Sigmoid colon (tissue), 4 donors: Measurements from ENCODE around the gene NAA80.

Experiments
- EP300 ChIP-seq, 4 donors: sonication (generic); formaldehyde crosslinking; IDR thresholded peaks; one replicate each; pipeline ENCODE4 v1.6.1; 2017; ENCODE audit warnings: antibody characterized with exemption in 4 of 4
- POLR2A ChIP-seq, 2 donors: fragments of 450-650 bp; IDR thresholded peaks; one replicate each; pipeline ENCODE4 v1.6.1; 2016; ENCODE audit warnings: antibody characterized with exemption in 2 of 2, mild to moderate bottlenecking in 2 of 2, moderate library complexity in 2 of 2
- TF ChIP-seq, protein P1 (sequence below), 4 experiments: fragments of 450-650 bp in 3 of 4; fragments of 200-600 bp in 1 of 4; IDR thresholded peaks; one replicate each; pipeline ENCODE4 v1.5.1; 2016 to 2019; ENCODE audit warnings: antibody characterized with exemption in 4 of 4, mild to moderate bottlenecking in 3 of 4, moderate library complexity in 2 of 4

DNA sequence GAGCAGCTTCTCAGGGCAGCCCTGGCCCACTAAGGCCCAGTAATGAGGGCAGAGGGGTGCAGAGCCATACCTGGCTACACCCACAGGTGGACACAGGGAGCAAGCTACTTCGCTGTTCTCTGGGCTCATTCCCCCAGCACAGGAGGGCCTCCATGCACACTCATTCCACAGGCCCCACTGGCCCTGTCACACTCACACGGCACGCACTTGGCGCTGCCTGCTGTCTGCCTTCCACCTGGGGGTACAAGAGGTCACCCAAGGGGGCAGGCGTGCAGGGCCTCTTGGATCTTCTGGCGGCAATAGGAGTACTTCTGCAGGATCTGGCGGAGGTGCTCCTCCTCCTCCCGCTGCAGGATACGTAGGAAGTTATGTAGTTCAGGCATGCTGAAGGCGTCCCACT, 31.1 kb upstream of the NAA80 start:
- TF ChIP-seq, protein P1, sequence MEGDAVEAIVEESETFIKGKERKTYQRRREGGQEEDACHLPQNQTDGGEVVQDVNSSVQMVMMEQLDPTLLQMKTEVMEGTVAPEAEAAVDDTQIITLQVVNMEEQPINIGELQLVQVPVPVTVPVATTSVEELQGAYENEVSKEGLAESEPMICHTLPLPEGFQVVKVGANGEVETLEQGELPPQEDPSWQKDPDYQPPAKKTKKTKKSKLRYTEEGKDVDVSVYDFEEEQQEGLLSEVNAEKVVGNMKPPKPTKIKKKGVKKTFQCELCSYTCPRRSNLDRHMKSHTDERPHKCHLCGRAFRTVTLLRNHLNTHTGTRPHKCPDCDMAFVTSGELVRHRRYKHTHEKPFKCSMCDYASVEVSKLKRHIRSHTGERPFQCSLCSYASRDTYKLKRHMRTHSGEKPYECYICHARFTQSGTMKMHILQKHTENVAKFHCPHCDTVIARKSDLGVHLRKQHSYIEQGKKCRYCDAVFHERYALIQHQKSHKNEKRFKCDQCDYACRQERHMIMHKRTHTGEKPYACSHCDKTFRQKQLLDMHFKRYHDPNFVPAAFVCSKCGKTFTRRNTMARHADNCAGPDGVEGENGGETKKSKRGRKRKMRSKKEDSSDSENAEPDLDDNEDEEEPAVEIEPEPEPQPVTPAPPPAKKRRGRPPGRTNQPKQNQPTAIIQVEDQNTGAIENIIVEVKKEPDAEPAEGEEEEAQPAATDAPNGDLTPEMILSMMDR (IDR thresholded peaks at IDR 0.05), result no peak
- no peak for TF ChIP-seq POLR2A (IDR thresholded peaks at IDR 0.05)
- TF ChIP-seq EP300 (IDR thresholded peaks at IDR 0.05), result no peak
